H1 (cell line): ENCODE measurements around the gene VMP1. TPM values are rescaled to one million over a fixed set of nuclear protein-coding genes. Genes with fewer than 3 reads are reported as not detected.
A peak's percentile ranks its signal among the peaks of the same experiment; 100 is the strongest.
"Not testable (repeated sequence)": the region's sequence is repeated elsewhere in the genome, so short reads cannot be mapped to it uniquely, and the experiment has no call there.

Experiments
- CTCF ChIA-PET: fragments of 300-600 bp; sonication (Branson Sonifier 250); formaldehyde crosslinking; loops from one replicate; lab custom pipeline; 2021; ENCODE audit not compliant: partially characterized antibody; lab: Charles Lee
- POLR2A ChIA-PET: fragments of 300-600 bp; sonication (Branson Sonifier 250); formaldehyde crosslinking; loops from one replicate; lab custom pipeline; 2021; ENCODE audit warnings: inconsistent platforms; ENCODE audit not compliant: partially characterized antibody; lab: Charles Lee
- DNase-seq, 2 experiments: peaks; one replicate each; pipeline versions ENCODE4 v3.0.0 to v3.0.0-alpha.2; 2010 to 2022; ENCODE audit warnings: low spot score in 2 of 2, low read depth in 1 of 2, mixed read lengths in 1 of 2
- FAIRE-seq: peaks from 2 replicates; lab custom pipeline; 2011; peaks lifted over from hg19 to GRCh38; lab: Jason Lieb, UNC
- H2AFZ ChIP-seq: 2 replicates; pipeline ENCODE4 v1.8.1; 2012; ENCODE audit warnings: low read length, inconsistent platforms
- H2AK5ac ChIP-seq: 2 replicates; pipeline ENCODE4 v1.6.1; 2013; ENCODE audit warnings: low read depth, low read length
- H2BK120ac ChIP-seq: replicated peaks from 2 replicates; pipeline ENCODE3; 2013; ENCODE audit warnings: low read depth, low read length, inconsistent platforms
- H2BK12ac ChIP-seq: 2 replicates; pipeline ENCODE4 v1.6.1; 2013; ENCODE audit warnings: low read depth, low read length
- H2BK15ac ChIP-seq: 2 replicates; pipeline ENCODE4 v1.6.1; 2013; ENCODE audit warnings: low read length
- H2BK20ac ChIP-seq: 2 replicates; pipeline ENCODE4 v1.6.1; 2013; ENCODE audit warnings: low read length
- H2BK5ac ChIP-seq: 2 replicates; pipeline ENCODE4 v1.6.1; 2013; ENCODE audit warnings: low read depth, low read length
- H3K14ac ChIP-seq: 2 replicates; pipeline ENCODE4 v1.6.1; 2013; ENCODE audit warnings: inconsistent platforms; ENCODE audit not compliant: insufficient read length
- H3K18ac ChIP-seq: 2 replicates; pipeline ENCODE4 v1.6.1; 2013; ENCODE audit warnings: low read length; ENCODE audit errors: extremely low read depth
- H3K23ac ChIP-seq: 2 replicates; pipeline ENCODE4 v1.6.1; 2013; ENCODE audit warnings: inconsistent platforms; ENCODE audit not compliant: insufficient read length
- H3K23me2 ChIP-seq: 2 replicates; pipeline ENCODE4 v1.6.1; 2013; ENCODE audit warnings: low read depth, low read length
- H3K27ac ChIP-seq: 2 replicates; pipeline ENCODE4 v1.6.1; 2011; ENCODE audit warnings: low read depth, low read length, inconsistent platforms
- H3K27me3 ChIP-seq, 4 experiments: replicated peaks in 1 of 4; 1 replicate in 1 of 4; 2 replicates in 3 of 4; pipeline versions ENCODE4 v1.6.1 to v1.8.1; 2011 to 2013; ENCODE audit warnings: low read length in 3 of 4, mild to moderate bottlenecking in 3 of 4, inconsistent platforms in 2 of 4, mixed read lengths in 2 of 4, moderate library complexity in 1 of 4; ENCODE audit not compliant: control insufficient read depth in 3 of 4, insufficient read depth in 3 of 4; ENCODE audit errors: extremely low read depth in 1 of 4
- H3K36me3 ChIP-seq, 4 experiments: 2 replicates each; pipeline versions ENCODE4 v1.6.1 to v1.8.1; 2011 to 2013; ENCODE audit warnings: mild to moderate bottlenecking in 4 of 4, low read length in 3 of 4, moderate library complexity in 2 of 4, control low read depth in 1 of 4, inconsistent platforms in 1 of 4; ENCODE audit not compliant: insufficient read depth in 4 of 4, control insufficient read depth in 2 of 4
- H3K4ac ChIP-seq: replicated peaks from 2 replicates; pipeline ENCODE3; 2013; ENCODE audit warnings: low read length, low read depth, mixed read lengths, inconsistent platforms; ENCODE audit not compliant: insufficient read length
- H3K4me1 ChIP-seq, 4 experiments: replicated peaks in 1 of 4; 1 replicate in 1 of 4; 2 replicates in 3 of 4; pipeline versions ENCODE4 v1.6.1 to v1.8.1; 2011 to 2013; ENCODE audit warnings: low read length in 3 of 4, inconsistent platforms in 2 of 4, mixed read lengths in 1 of 4; ENCODE audit not compliant: insufficient read depth in 4 of 4, control insufficient read depth in 3 of 4
- H3K4me2 ChIP-seq, 2 experiments: 2 replicates each; pipeline versions ENCODE4 v1.6.1 to v1.8.1; 2011 to 2013; ENCODE audit warnings: low read depth in 2 of 2, low read length in 2 of 2, control low read depth in 1 of 2, inconsistent platforms in 1 of 2, mild to moderate bottlenecking in 1 of 2; ENCODE audit not compliant: insufficient read depth in 1 of 2
- H3K4me3 ChIP-seq, 4 experiments: fragments of 200-600, 300-600 bp in 1 of 4; sonication (generic), shearing (Covaris generic), sonication (Bioruptor Twin) in 1 of 4; 2 replicates each; pipeline versions ENCODE4 v1.5.1 to v1.8.1; 2011 to 2016; ENCODE audit warnings: low read length in 4 of 4, low read depth in 3 of 4, control low read depth in 2 of 4, inconsistent platforms in 2 of 4, mild to moderate bottlenecking in 2 of 4, mixed read lengths in 1 of 4, moderate library complexity in 1 of 4; ENCODE audit not compliant: insufficient read depth in 2 of 4; ENCODE audit errors: extremely low read depth in 1 of 4
- H3K56ac ChIP-seq: replicated peaks from 2 replicates; pipeline ENCODE3; 2013; ENCODE audit warnings: low read depth, mild to moderate bottlenecking, mixed read lengths, low read length, inconsistent platforms; ENCODE audit not compliant: insufficient read length
- H3K79me1 ChIP-seq: 2 replicates; pipeline ENCODE4 v1.6.1; 2013; ENCODE audit warnings: low read depth, low read length, control low read depth
- H3K79me2 ChIP-seq, 2 experiments: 2 replicates each; pipeline versions ENCODE4 v1.6.1 to v1.8.1; 2012 to 2013; ENCODE audit warnings: low read length in 2 of 2, mild to moderate bottlenecking in 2 of 2, inconsistent platforms in 1 of 2; ENCODE audit not compliant: insufficient read depth in 2 of 2, control insufficient read depth in 1 of 2
- H3K9ac ChIP-seq, 4 experiments: replicated peaks in 1 of 4; 1 replicate in 1 of 4; 2 replicates in 3 of 4; pipeline versions ENCODE4 v1.6.1 to v1.8.1; 2011 to 2013; ENCODE audit warnings: low read depth in 3 of 4, low read length in 3 of 4, control low read depth in 2 of 4, mild to moderate bottlenecking in 2 of 4, moderate library complexity in 2 of 4, inconsistent platforms in 1 of 4; ENCODE audit errors: extremely low read depth in 1 of 4
- H3K9me3 ChIP-seq, 2 experiments: 2 replicates each; pipeline versions ENCODE4 v1.6.1 to v1.8.1; 2012 to 2013; ENCODE audit warnings: mild to moderate bottlenecking in 2 of 2, moderate library complexity in 2 of 2, control low read depth in 1 of 2, inconsistent platforms in 1 of 2, low read depth in 1 of 2, low read length in 1 of 2, mixed read lengths in 1 of 2; ENCODE audit not compliant: insufficient read depth in 2 of 2
- H4K20me1 ChIP-seq, 2 experiments: replicated peaks in 1 of 2; 2 replicates each; pipeline versions ENCODE3 to v1.8.1; 2011 to 2013; ENCODE audit warnings: inconsistent platforms in 2 of 2, low read length in 2 of 2, mild to moderate bottlenecking in 1 of 2; ENCODE audit not compliant: insufficient read depth in 2 of 2, control insufficient read depth in 1 of 2
- H4K5ac ChIP-seq: 2 replicates; pipeline ENCODE4 v1.6.1; 2013; ENCODE audit warnings: low read length, low read depth, mixed read lengths, inconsistent platforms; ENCODE audit not compliant: insufficient read length
- H4K8ac ChIP-seq: 2 replicates; pipeline ENCODE4 v1.8.0; 2013; ENCODE audit warnings: mild to moderate bottlenecking, moderate library complexity, low read length, inconsistent platforms; ENCODE audit not compliant: insufficient read depth; ENCODE audit errors: extremely low read depth
- H4K91ac ChIP-seq: replicated peaks from 2 replicates; pipeline ENCODE3; 2013; ENCODE audit warnings: low read length, mixed read lengths, inconsistent platforms; ENCODE audit not compliant: insufficient read length
- ATF2 ChIP-seq: IDR thresholded peaks from 2 replicates; pipeline ENCODE4 v1.6.1; 2012; ENCODE audit warnings: low read length, inconsistent platforms
- CREB1 ChIP-seq: IDR thresholded peaks from 2 replicates; pipeline ENCODE4 v1.6.1; 2012; ENCODE audit warnings: inconsistent platforms
- POLR2A ChIP-seq, 2 experiments: IDR thresholded peaks; 1 replicate in 1 of 2; 2 replicates in 1 of 2; pipeline ENCODE4 v1.6.1; 2011; ENCODE audit warnings: low read depth in 2 of 2, low read length in 2 of 2, mild to moderate bottlenecking in 2 of 2; ENCODE audit errors: control extremely low read depth in 1 of 2
- POLR2AphosphoS5 ChIP-seq: IDR thresholded peaks from 2 replicates; pipeline ENCODE4 v1.6.1; 2011; ENCODE audit warnings: low read depth, low read length
- TAF1 ChIP-seq: IDR thresholded peaks from 2 replicates; pipeline ENCODE4 v1.6.1; 2011; ENCODE audit warnings: mild to moderate bottlenecking, low read depth, low read length
- WGBS, 2 experiments: shearing (Covaris generic) in 1 of 2; methylation state at CpG; one replicate each; pipeline versions ENCODE4 v1.1.6 to v1.1.7; 2013 to 2015; ENCODE audit warnings: low lambda C conversion rate in 2 of 2, mixed read lengths in 2 of 2, inconsistent platforms in 1 of 2, low coverage in 1 of 2, missing lambda C conversion rate in 1 of 2; ENCODE audit not compliant: insufficient replicate concordance in 2 of 2, insufficient coverage in 1 of 2, insufficient read length in 1 of 2; ENCODE audit errors: extremely low coverage in 1 of 2, missing lambda C conversion rate in 1 of 2; 5-methylcytosine and 5-hydroxymethylcytosine counted together
- polyA plus RNA-seq, 7 experiments: library from polyadenylated mRNA; depleted of rRNA in 3 of 7; stranded (reverse) in 5 of 7; unstranded in 2 of 7; fragments of >200 nt in 5 of 7; fragments of 200-250 nt in 2 of 7; gene quantifications; 1 replicate in 5 of 7; 2 replicates in 1 of 7; 4 replicates in 1 of 7; pipeline versions ENCODE4 v1.2.1 to v1.2.3, GENCODE V29; 2011 to 2013; ENCODE audit warnings: missing spikeins in 2 of 7, mixed read lengths in 2 of 7
- total RNA-seq: library from RNA; stranded (reverse); fragmentation: NEBNext Ultra II Directional; extraction: Animal tissue kit (Norgen Biotek cat#: 25700); gene quantifications from 2 replicates; pipeline ENCODE4 v1.2.1, GENCODE V29; 2021

VMP1 gene
- total and polyA plus RNA-seq, 2 of the 8 experiments (the other 6 are each of a cell fraction or from before 2014, with no cell fraction given), result 45.0 to 92.7 TPM

- Histone ChIP-seq H2BK5ac (peak overlapping the region; percentile 37; the same call in 1 of the 2 replicates), H4K5ac (peak overlapping the region; percentile 61), H3K36me3 (peaks cover 0 to 27% (median 12%) of the 10 kb centered on the region in 4 experiments; a peak in 5 of 8 replicates), H3K4me3 (peak overlapping the region; percentile 29 to 98 (median 66); a peak in 7 of 8 replicates), H4K91ac (peak overlapping the region; percentile 49), H2AK5ac (0 out of 2 replicates have a peak overlapping the region, but pooled peaks have one; percentile 54), H2BK12ac (0 out of 2 replicates have a peak overlapping the region, but pooled peaks have one; percentile 41), H3K27ac (peak overlapping the region; percentile 67; the same call in 1 of the 2 replicates), H2BK20ac (peak overlapping the region; percentile 56; the same call in 1 of the 2 replicates), H3K79me2 (peaks cover 3 to 33% of the 10 kb centered on the region in 2 experiments; a peak in 3 of 4 replicates), H3K9ac (peak overlapping the region in 1 of 4 experiments; percentile 68; a peak in 2 of 7 replicates), H3K4me2 (peak overlapping the region; percentile 74 to 92), H3K18ac (peak overlapping the region; percentile 86; the same call in 1 of the 2 replicates)
- not testable (repeated sequence) for H2AFZ ChIP-seq, H3K14ac ChIP-seq, FAIRE-seq, H3K23ac ChIP-seq, H3K23me2 ChIP-seq, H4K20me1 ChIP-seq, H2BK120ac ChIP-seq, H3K4ac ChIP-seq, H2BK15ac ChIP-seq, H3K4me1 ChIP-seq, DNase-seq, H3K79me1 ChIP-seq, H3K56ac ChIP-seq, H3K9me3 ChIP-seq, H4K8ac ChIP-seq, H3K27me3 ChIP-seq
- ChIA-PET CTCF (interaction anchor here (1.2 to 6.3 kb wide), 5 partner anchors 12 to 88 kb away, joined by 3 to 32 read pairs (median 4); no protein-coding TSS in a partner anchor), POLR2A (interaction anchor here (0.7 to 11.2 kb wide), 18 partner anchors 12 to 222 kb away, joined by 3 to 137 read pairs (median 4); partner anchors contain the start of genes CLTC, RPS6KB1 and TUBD1)
- WGBS, 2 experiments, result 54% methylated on average over 7 of the region's 7 CpGs; no CpG with 5 or more reads in 1 of the 2 experiments
- TF ChIP-seq ATF2 (0 out of 2 replicates have a peak, but pooled peaks have one; percentile 12), TAF1 (0 out of 2 replicates have a peak, but pooled peaks have one; percentile 3), POLR2AphosphoS5 (peak; percentile 99), POLR2A (IDR thresholded peaks at IDR 0.05; ENCODE audit: control extremely low read depth in 1 of 2, low read depth in 2 of 2, low read length in 2 of 2) (peak in 1 of 2 experiments; percentile 54; a peak in 2 of 3 replicates), CREB1 (0 out of 2 replicates have a peak, but pooled peaks have one; percentile 9)
Observed at GRCh38 chr17:59841091-59841881, 133.8 kb downstream of the VMP1 start.
